ENCODE measurements around the gene ESF1.

Gene ESF1

DNA sequence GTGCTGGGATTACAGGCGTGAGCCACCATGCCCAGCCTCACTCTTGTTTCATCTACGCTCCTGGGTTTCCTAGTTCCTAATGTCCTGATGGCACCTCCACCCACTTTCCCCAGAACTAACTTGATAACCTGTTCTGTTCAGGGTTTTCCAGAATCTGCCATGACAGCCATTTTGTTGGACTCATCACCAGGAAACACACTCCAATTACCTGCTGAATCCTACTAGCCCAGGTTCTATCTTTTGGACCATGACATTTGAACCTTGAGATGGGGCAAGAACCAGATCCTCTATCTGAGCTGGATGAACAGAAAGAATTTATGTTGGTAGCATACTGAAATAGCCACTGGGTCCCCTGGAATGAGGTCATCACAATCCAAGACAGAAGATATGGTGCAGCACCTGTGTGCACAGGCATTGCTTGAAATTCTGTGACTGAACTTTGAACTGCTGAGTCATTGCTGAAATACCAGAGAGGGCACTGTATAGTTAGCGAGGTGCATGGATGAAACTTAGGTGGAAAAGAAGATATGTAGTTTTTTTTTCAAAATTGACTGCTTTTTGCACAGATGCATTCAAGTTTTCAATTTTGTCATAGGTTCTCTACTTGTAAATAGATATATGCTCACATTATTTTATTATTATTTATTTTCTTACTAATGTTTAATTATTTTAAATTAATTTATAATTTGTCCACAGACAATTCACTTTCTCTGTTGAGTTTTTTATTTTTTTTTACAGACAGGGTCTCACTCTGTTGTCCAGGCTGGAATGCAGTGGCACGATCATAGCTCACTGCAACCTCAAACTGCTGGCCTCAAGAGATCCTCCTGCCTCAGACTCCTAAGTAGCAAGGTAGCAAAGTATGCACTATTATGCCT lies 103.2 kb downstream of the ESF1 start:
- in situ Hi-C loops (cut with MboI; ENCODE audit: low sequenced_read_pairs), result no loop called here

DNA sequence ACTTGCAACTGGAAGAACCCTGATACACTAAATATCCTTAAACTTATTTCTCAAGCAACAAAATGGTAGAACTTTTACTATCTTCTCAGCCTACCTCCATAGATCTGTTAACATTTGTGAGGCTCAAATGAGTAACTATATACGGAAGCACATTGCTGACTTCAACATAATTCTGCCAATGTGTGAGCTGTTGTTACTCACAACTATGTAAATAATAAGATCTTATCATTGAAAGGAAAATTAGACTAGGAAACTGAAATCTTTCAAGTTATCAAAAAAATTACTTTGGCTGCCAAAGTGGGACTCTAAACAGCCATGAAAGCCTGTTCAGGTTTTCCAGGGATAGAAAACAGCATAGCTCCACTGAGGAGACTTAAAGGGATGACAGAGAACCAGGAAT lies 105.8 kb downstream of the ESF1 start:
- in situ Hi-C loops (cut with MboI; ENCODE audit: low sequenced_read_pairs), result no loop called here

DNA sequence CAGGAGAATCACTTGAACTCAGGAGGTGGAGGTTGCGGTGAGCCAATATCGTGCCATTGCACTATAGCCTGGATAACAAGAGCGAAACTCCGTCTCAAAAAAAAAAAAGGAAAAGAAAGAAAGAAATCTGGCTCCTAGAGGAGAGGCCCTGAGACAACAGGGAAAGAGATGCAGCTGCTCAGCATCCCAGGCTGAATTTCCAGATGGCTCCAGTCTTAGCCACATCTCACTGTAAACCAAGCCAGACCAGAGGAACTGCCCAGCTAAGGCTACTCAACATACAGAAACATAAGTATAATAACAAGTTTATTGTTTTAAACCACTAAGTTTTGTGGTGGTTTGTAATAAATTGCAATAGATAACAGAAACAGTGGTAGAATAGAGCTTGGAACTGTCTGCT lies 107.5 kb downstream of the ESF1 start:
- in situ Hi-C loops (cut with MboI; ENCODE audit: low sequenced_read_pairs), result no loop called here

DNA sequence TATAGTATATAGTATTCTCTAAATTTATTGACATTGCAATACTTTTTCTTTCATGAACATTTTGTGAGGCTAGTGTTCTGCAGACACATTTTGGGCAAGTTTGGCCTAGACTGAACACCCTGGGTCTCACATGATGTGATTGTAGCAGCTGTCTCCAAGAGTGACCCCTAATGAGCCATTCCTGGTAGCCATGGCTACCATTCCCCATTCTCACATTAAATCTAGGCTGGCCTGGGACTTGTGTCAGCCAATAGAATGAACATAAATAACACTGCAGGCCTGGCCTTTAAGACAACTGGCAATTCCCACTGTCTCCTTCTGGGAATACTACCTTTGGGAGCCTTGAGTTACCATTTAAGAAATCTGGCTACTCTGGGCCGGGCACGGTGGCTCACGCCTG lies 108.0 kb downstream of the ESF1 start:
- in situ Hi-C loops (cut with MboI; ENCODE audit: low sequenced_read_pairs), result no loop called here

DNA sequence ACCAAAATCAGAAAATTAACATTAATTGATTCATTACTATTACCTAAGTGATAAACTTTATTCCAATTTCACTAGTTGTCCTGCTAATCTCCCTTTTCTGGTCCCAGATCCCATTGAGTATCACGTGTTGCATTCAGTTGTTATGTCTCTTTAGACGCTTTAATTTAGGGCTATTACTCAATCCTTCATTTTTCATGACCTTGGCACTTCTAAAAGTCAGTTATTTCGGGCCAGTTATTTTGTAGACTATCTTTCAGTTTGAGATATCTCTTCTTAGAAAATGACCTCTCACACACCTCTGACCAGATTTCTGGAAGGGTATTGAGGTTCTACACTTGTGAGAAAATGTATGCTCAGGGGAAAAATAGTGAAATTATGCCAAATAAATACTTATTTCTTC lies 112.0 kb downstream of the ESF1 start:
- in situ Hi-C loops (cut with MboI; ENCODE audit: low sequenced_read_pairs), result no loop called here

DNA sequence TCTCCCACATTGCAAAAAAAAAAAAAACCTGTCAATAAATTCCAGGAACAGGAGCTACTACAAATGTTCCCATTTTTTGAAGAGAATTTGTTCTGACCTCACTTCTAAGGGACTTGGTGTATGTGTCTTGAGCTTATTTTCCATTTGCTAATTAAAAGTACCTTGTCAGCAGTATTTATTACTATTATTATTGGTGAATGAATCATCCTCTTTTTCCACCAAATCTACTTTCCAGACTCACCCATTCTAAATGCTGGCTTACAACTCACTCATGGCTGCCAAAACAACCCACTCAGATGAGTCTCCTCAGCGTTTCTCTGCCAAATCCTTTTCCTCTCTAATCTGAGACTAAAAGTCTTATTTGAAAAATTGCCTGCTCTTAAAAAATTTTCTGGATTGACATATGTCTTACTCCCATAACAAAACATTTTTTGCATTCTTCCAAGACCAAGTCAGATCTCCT lies 112.8 kb downstream of the ESF1 start:
- in situ Hi-C loops (cut with MboI; ENCODE audit: low sequenced_read_pairs), result no loop called here

DNA sequence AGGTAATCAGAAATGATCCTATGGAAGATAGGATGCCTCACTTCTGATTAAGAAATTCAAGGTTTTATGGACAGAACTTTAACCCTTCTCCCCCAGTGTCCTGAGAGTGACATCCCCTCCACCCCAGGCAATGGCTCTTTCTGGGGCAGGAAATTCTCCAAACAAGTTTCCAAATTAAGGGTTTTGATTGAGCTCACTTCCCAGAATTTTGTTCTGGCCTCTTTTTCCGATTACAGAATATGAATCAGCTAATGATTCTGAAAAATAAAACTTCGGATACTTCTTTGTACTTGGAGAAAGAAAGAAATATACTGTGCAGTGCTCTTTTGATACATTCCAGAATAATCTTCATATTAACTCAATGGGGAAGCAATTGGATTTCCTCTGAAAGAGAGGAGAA lies 113.2 kb downstream of the ESF1 start:
- in situ Hi-C loops (cut with MboI; ENCODE audit: low sequenced_read_pairs), result no loop called here

DNA sequence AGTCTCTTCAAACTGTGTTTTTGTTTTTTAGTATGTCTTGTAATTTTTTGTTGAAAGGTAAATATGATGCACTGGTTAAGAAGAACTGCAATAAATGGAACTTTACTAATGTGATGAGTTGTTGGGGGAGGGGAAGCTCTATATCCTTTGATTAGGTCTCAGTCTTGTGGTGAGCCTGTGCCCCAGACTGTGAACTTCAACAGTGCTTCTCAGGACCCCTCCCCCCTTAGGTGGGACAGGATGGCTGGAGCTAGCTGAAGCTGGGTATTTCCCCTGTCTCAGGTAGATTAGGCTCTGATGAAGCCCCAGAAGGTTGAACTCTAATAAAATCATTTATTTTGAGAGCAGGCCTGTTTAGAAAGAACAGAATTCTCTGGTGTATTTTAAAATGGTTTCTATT lies 114.6 kb downstream of the ESF1 start:
- in situ Hi-C loops (cut with MboI; ENCODE audit: low sequenced_read_pairs), result no loop called here

DNA sequence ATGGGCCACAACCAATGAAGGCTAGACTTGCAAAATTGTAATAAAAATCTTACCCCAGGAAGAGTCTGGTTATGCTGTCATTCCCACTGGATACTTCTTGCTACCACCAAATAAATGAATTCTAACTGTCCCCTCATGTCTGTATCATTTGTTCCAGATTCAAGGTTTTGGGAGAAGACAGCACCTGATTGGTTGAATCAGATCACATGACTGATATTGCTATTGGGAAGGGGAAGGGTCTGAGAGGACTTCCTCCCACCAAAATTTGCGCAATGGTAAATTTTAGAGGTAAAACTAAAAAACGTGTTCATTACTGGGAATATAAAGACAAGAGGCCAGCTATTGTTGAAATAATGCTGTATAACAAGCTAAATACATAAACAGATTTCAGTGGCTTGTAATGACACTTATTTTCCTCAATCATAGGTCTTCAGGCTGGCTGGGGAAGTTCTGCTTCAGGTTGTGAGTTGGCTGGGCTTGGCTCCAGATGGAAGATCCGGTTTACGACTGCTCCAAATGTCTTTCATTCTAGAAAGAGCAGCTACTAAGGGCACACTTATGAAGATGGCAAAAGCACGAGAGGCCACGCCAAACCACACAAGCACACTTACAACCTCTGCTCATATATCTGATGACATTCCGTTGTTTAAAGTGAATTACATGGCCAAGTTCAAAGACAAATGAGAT lies 118.9 kb downstream of the ESF1 start:
- in situ Hi-C loops (cut with MboI; ENCODE audit: low sequenced_read_pairs), result no loop called here
